GM18502 (cell line): Measurements from ENCODE around the gene PALM.

ENCODE experiments used
- ATAC-seq: cut with Tn5 transposase; IDR thresholded peaks from one replicate; pipeline ENCODE4 v1.9.1; 2021; ENCODE audit warnings: mild to moderate bottlenecking; ENCODE audit not compliant: unreplicated experiment, poor library complexity

Gene PALM

DNA sequence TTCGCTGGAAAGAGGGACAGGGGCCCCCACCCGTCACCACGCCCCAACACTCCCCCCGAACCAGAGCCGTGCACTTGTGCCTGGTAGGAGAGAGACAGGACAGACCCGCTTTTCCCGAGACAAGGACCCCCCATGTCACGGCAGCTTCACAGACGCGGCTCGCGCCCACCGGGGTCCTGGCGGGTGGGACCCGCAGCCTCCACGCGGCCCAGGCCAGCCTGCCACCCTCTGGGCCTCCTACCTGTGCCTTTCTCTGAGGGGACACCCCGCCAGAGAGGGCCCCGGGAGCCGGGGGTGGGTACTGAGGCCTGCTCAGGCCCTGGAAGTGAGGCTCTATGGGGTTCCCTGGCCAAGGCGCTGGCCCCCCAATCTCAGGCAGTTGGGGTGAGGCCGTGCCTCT, 38.2 kb downstream of the PALM start:
- ATAC-seq, result no peak

DNA sequence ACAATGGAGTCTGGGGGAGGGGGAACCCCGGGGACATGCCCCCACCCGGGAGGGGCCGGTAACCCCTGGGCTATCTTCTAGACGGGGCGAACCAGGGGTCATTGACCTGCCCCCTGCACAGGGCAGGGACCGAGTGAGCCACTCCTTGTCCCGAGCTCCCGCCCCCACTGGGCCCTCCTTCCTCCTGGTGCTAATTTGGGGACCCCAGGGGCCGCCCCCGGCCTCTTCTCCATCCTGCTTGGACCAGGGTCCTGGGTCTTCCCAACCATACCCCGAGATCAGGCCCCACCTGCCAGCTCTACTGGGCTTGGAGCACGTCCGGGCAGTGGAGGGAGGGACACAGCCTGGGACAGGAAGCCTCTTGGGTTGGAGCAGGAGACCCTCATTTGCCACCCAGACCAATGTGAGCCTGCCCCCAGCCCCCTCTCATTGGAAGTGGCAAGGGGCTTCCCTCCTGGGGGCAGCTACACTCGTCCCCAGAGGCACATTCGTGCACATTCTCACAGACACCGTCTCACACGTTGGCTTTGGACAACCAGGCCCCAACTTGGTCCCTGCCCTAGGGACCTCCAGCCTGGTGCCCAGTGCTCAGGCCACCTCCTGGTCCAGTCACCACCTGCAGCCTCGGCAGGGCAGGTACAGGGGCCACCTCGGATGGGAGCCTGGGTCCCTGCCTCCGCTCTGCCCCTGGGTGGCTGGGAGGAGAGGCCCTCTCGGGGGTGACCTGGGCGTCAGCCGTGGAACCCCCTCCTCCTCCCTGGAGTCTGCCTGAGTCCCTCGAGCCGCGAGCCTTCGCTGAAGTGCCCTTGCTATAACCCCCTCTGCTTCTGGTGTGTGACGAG, 38.9 kb downstream of the PALM start:
- no peak for ATAC-seq

DNA sequence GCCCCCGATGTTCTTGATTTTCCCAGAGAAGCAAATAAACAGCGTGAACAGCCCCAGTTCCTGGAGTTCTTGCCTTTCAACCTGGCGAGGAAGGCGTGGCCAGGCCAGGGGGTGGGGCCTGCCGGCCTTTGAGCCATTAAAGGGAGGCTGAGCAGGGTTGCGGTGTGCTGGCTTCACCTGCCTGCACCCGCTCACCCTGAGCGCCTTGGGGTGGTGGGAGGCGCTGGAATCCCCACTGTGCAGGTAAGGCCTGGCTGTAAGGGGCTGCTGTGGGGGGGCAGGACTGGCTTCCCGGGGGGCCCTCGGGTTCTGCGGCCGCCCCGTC, 39.5 kb downstream of the PALM start:
- ATAC-seq, result no peak

DNA sequence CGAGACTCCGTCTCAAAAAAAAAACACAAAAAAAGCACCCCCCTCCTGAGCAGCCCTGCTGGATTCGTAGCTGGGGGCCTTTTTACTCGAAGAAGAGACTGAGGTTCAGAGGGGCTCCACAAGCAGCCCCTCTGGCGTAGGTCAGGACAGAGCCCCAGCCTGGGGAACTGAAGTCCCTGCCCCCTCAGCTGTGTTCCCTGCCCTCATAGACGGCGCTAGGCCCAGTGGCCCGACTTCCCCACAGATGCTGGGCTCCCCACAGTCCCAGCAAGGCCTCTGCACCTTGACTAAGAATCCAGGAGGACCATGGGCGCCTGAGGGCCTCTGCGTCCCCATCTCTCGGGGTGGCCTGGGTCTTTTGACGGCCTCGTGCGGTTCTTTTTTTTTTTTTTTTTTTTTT, 41.1 kb downstream of the PALM start:
- ATAC-seq, result no peak

GRCh38 chr19:750640-751423, 42.1 kb downstream of the PALM start, which contains the start of gene MISP:
TSS of gene MISP (plus strand) at chr19:751112. CDS start at chr19:756947, 5,835 bp downstream.
- ATAC-seq, result no peak

DNA sequence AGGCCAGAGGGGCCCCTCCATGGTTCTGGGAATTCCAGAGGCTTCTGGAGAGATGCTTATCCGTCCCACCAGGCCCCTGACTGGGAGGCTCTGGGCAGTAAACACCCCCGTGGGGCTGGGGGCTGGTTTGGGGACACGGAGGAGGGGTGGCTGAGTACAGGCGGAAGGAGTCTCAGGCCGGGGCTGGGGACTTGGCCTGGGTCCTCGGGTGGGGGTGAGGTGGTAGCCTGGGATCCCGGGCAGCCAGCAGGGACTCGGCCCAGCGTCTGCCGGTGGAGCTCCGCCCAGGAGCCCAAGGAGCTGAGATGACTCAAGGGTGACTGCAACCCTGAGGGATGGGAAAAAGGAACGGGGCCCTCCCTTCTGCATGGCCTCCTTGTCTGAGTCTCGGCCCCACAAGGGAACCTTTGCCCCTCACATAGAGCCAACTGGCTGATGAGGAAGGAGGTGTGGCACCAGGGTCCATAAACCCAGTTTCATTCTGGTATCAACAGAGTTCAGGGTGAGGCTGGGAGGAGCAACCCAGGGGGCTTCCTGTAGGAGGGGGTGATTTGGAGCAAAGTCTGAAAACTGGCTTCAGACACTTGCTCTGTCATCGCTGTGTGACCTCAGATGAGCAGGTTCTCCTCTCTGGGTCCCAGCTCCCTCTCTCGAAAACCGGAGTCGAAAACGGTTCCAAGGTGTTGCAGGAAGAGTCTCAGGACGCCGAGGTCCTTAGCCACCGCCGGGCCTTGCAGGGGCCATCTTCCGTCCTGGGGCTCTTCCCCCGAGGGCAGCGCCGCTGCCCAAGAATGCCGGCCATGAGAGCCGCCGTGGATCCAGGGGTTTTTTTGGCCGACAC, 43.0 kb downstream of the PALM start:
- no peak for ATAC-seq

DNA sequence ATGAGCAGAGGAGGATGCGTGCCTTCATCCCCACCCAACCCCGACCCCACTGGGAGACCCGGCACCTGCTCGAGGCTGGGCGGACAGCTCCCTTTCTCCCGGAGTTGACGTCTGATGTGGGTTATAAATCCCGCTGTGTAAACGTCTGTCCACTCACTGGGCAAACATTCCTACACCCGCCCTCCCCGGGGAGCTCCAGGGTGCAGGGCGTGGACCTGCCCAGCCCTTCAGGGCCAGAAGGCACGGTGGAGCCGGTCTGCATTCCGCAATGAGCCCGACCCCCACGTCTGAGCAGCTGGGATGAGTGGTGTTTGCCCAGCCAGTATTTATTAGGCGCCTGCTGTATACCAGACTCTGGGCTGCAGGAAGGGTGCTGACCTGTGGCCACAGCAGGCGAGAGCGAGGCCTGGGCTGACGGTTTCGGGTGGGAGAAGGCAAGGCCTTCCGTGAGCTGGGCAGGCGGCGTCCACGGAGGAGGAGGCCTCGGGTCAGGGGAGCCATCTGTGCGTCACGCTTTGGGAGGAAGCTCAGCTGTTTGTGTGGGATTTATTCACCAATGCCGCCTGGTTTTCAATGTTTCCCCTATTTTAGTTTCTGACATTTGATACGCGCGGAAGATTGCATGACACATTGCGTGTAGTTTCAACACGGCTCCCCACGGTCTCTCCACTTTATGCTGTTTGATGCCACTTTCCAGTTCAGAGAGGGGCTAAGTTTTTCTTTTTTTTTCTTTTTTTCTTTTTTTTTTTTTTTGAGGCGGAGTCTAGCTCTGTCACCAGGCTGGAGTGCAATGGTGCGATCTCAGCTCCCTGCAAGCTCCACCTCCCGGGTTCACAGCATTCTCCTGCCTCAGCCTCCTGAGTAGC, 44.1 kb downstream of the PALM start:
- ATAC-seq, result no peak

- no peak for ATAC-seq
Measured at GRCh38 chr19:754530-754929, 45.8 kb downstream of the PALM start.

GRCh38 chr19:755063-755462, 46.3 kb downstream of the PALM start:
- ATAC-seq, result no peak

DNA sequence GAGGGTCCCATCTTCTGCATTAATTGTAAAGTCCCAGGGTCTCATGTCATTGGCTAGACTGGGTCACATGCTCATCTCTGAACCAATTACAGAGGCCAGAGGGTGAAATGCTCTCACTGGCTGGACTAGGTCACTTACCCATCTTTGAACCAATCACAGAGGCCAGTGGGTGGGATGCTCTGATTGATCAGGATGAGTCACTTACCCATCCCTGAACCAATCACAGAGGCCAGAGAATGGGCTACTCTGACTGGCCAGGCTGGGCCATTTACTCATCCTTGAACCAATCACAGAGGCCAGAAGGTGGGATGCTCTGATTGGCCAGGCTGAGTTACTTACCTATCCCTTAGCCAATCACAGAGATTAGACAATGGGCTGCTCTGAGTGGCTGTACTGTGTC, 47.5 kb downstream of the PALM start:
- no peak for ATAC-seq

- no peak for ATAC-seq
Measured at GRCh38 chr19:756821-757688, 48.3 kb downstream of the PALM start.

- no peak for ATAC-seq
Measured at GRCh38 chr19:757811-758668, 49.3 kb downstream of the PALM start.

DNA sequence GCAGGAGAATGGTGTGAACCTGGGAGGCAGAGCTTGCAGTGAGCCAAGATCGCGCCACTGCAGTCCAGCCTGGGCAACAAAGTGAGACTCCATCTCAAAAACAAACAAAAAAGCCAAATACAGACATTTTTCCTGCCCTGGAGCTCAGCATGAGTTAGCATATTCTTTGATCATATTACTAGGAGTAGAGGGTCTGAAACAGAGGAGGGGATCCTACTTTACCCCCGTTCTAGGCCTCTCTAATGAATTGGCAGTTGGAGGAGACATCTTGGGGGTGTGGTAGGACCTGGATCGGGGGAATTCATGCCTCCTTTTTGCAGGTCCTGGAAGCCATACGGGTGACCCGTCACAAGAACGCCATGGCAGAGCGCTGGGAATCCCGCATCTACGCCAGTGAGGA, 54.4 kb downstream of the PALM start:
- no peak for ATAC-seq

- ATAC-seq, result no peak
Measured at GRCh38 chr19:763869-764268, 55.1 kb downstream of the PALM start.

GRCh38 chr19:764301-764700, 55.6 kb downstream of the PALM start:
- no peak for ATAC-seq

DNA sequence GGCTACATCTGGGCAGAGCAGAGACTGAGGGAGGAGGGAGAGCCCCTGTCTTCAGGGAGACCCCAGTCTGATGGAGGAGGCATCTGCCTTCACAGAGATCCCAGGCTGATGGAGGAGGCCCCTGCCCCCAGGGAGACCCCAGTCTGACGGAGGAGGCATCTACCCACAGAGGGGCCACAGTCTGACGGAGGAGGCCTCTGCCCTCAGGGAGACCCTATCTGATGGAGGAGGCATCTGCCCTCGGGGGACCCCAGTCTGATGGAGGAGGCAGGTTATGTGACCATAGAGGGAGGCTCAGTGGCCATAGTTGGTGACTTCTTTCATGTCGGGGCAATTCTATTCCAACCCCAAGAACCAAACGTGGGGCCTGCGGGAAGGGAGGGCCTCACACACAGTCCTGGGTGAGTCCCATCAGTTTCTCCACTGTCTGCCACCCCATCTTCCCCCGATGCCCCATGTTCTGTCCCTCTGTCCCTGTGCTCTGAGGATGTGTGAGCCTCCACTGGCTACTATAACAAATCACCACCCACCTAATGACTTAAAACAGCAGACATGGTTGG, 56.5 kb downstream of the PALM start:
- no peak for ATAC-seq

DNA sequence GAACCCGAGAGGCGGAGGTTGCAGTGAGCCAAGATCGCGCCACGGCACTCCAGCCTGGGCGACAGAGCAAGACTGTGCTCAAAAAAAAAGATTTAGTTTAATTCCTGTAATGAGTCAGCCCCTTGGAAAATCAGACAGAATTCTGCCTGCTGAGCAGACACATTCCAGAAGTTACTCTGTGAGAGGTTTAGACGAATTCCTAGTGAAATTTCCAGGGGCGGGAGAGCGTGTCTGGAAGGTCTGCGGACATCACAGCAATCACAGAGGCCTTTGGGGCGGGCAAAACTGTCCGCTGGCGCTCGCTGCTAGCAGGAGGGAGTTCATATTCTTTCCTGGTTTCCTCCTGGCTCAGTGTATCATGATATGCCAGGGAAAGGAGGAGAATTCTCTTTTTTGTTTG, 59.7 kb downstream of the PALM start:
- ATAC-seq, result no peak

DNA sequence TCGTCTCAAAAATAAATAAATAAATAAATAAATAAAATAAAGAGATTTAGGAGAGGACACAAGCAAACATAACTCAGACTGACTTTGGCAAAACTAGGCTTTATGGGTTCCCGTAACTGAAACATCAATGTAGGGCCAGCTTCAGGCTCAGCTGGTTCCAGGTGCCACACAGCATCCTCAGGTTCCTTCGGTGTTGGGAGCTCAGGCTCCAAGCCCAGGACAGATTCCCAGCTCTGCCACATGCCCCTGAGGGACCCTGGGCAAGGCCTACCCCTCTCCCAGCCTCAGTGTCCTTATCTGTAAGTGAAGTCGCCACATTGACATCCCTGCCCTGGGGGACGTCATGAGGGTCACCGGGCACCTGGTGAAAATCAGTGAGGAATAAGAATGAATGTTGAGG, 60.9 kb downstream of the PALM start:
- no peak for ATAC-seq
